Loucy (cell line): ENCODE data around the gene NODAL.

ENCODE experiments used
- H2AFZ ChIP-seq: fragments of 200-600 bp; sonication (generic); 2 replicates; pipeline ENCODE4 v1.6.0; 2016; ENCODE audit warnings: antibody characterized with exemption, mild to moderate bottlenecking, low read length, moderate library complexity
- H3F3A ChIP-seq: fragments of 200-600 bp; 2 replicates; pipeline ENCODE4 v1.6.0; 2016; ENCODE audit warnings: antibody characterized with exemption, low read depth, mild to moderate bottlenecking
- H3K27me3 ChIP-seq: fragments of 200-600 bp; sonication (generic); 2 replicates; pipeline ENCODE4 v1.6.1; 2014; ENCODE audit warnings: low read length, mild to moderate bottlenecking; ENCODE audit not compliant: insufficient read depth, poor library complexity, severe bottlenecking
- H3K36me3 ChIP-seq: fragments of 200-600 bp; sonication (generic); 2 replicates; pipeline ENCODE4 v1.6.1; 2016; ENCODE audit warnings: low read length; ENCODE audit not compliant: insufficient read depth
- H3K4me1 ChIP-seq: fragments of 200-600 bp; sonication (generic); 2 replicates; pipeline ENCODE4 v1.5.1; 2014; ENCODE audit warnings: low read length, mild to moderate bottlenecking; ENCODE audit not compliant: insufficient read depth, poor library complexity, severe bottlenecking
- H3K4me2 ChIP-seq: fragments of 200-600 bp; sonication (generic); 2 replicates; pipeline ENCODE4 v1.6.0; 2014; ENCODE audit warnings: antibody characterized with exemption, low read length, low read depth, mild to moderate bottlenecking; ENCODE audit not compliant: poor library complexity, severe bottlenecking
- H3K4me3 ChIP-seq: fragments of 200-600 bp; sonication (generic); 2 replicates; pipeline ENCODE4 v1.5.1; 2014; ENCODE audit warnings: low read length, mild to moderate bottlenecking, mixed read lengths; ENCODE audit not compliant: poor library complexity, severe bottlenecking
- H3K79me2 ChIP-seq: fragments of 200-600 bp; sonication (generic); 2 replicates; pipeline ENCODE4 v1.6.1; 2014; ENCODE audit warnings: low read length; ENCODE audit not compliant: insufficient read depth
- H3K9ac ChIP-seq: fragments of 200-600 bp; sonication (generic); 2 replicates; pipeline ENCODE4 v1.6.0; 2014; ENCODE audit warnings: mild to moderate bottlenecking, low read depth, low read length, moderate library complexity; ENCODE audit not compliant: poor library complexity, severe bottlenecking
- H3K9me2 ChIP-seq: fragments of 200-600 bp; sonication (generic); replicated peaks from 2 replicates; pipeline ENCODE4 v1.6.1; 2016; ENCODE audit warnings: low read depth, low read length, mixed read lengths
- H3K9me3 ChIP-seq: fragments of 200-600 bp; sonication (generic); 2 replicates; pipeline ENCODE4 v1.6.1; 2014; ENCODE audit warnings: mild to moderate bottlenecking, antibody characterized with exemption, low read length, low read depth; ENCODE audit not compliant: insufficient read depth
- H4K20me1 ChIP-seq: fragments of 200-600 bp; sonication (generic); 2 replicates; pipeline ENCODE4 v1.6.0; 2014; ENCODE audit warnings: antibody characterized with exemption, low read length, mild to moderate bottlenecking; ENCODE audit not compliant: insufficient read depth, poor library complexity, severe bottlenecking
- CTCF ChIP-seq: fragments of 200-600 bp; sonication (generic); conservative IDR thresholded peaks from 2 replicates; pipeline ENCODE4 v1.5.1; 2014; ENCODE audit warnings: mild to moderate bottlenecking, antibody characterized with exemption, low read length
- EZH2phosphoT487 ChIP-seq: fragments of 200-600 bp; IDR thresholded peaks from 2 replicates; pipeline ENCODE4 v1.6.1; 2018; ENCODE audit warnings: antibody characterized with exemption, mild to moderate bottlenecking, moderate library complexity, borderline replicate concordance

The NODAL gene

GRCh38 chr10:70475661-70476060 lies 34.2 kb upstream of the NODAL start:
- H3F3A ChIP-seq, result 0 out of 2 replicates have a peak, but pooled peaks cover 9% of the 10 kb centered on the region
- TF ChIP-seq EZH2phosphoT487 (no peak), CTCF (no peak)
- H3K9me3 ChIP-seq, result no peaks in the 10 kb centered on the region
- H3K36me3 ChIP-seq, result no peaks in the 10 kb centered on the region
- no peaks in the 10 kb centered on the region for H3K9me2 ChIP-seq
- H3K27me3 ChIP-seq, result no peaks in the 10 kb centered on the region
- H3K4me3 ChIP-seq, result no peak overlapping the region
- peaks cover 34% of the 10 kb centered on the region for H3K4me1 ChIP-seq
- peaks cover 19% of the 10 kb centered on the region for H3K79me2 ChIP-seq
- H3K4me2 ChIP-seq, result no peak overlapping the region
- no peak overlapping the region for H3K9ac ChIP-seq
- no peak overlapping the region for H2AFZ ChIP-seq
- H4K20me1 ChIP-seq, result no peaks in the 10 kb centered on the region

- Histone ChIP-seq H3K36me3 (no peaks in the 10 kb centered on the region), H3K4me3 (no peak overlapping the region), H3F3A (0 out of 2 replicates have a peak, but pooled peaks cover 9% of the 10 kb centered on the region), H3K4me1 (peaks cover 27% of the 10 kb centered on the region), H3K9ac (no peak overlapping the region), H3K79me2 (peaks cover 10% of the 10 kb centered on the region), H4K20me1 (no peaks in the 10 kb centered on the region), H3K9me3 (no peaks in the 10 kb centered on the region), H3K27me3 (no peaks in the 10 kb centered on the region), H2AFZ (no peak overlapping the region), H3K4me2 (no peak overlapping the region), H3K9me2 (no peaks in the 10 kb centered on the region)
- TF ChIP-seq CTCF (no peak), EZH2phosphoT487 (no peak)
Observed at GRCh38 chr10:70474780-70475179, 33.3 kb upstream of the NODAL start.

GRCh38 chr10:70472799-70473454 lies 31.4 kb upstream of the NODAL start:
- H3F3A ChIP-seq, result 0 out of 2 replicates have a peak, but pooled peaks cover 9% of the 10 kb centered on the region
- H2AFZ ChIP-seq, result no peak overlapping the region
- no peak overlapping the region for H3K4me2 ChIP-seq
- H3K27me3 ChIP-seq, result no peaks in the 10 kb centered on the region
- no peaks in the 10 kb centered on the region for H3K36me3 ChIP-seq
- H3K4me3 ChIP-seq, result no peak overlapping the region
- no peak for TF ChIP-seq EZH2phosphoT487
- TF ChIP-seq CTCF, result no peak
- H3K9ac ChIP-seq, result no peak overlapping the region
- no peaks in the 10 kb centered on the region for H3K79me2 ChIP-seq
- peaks cover 12% of the 10 kb centered on the region for H3K4me1 ChIP-seq
- no peaks in the 10 kb centered on the region for H4K20me1 ChIP-seq
- H3K9me2 ChIP-seq, result no peaks in the 10 kb centered on the region
- no peaks in the 10 kb centered on the region for H3K9me3 ChIP-seq
